Fibroblast of lung (primary cell): ENCODE measurements around the gene FAM20C. TPM values are rescaled to one million over a fixed set of nuclear protein-coding genes. Genes with fewer than 3 reads are reported as not detected.
A peak's percentile ranks its signal among the peaks of the same experiment; 100 is the strongest.

Experiments used
- DNase-seq, 2 donors: peaks; one replicate each; pipeline versions ENCODE4 v3.0.0 to v3.0.0-alpha.2; 2010; ENCODE audit warnings: low read depth in 2 of 2
- H2AFZ ChIP-seq: 2 replicates; pipeline ENCODE4 v1.5.1; 2012; ENCODE audit warnings: low read length, control low read depth, inconsistent platforms
- H3K27ac ChIP-seq: 2 replicates; pipeline ENCODE4 v1.5.1; 2011; ENCODE audit warnings: low read length, control low read depth; ENCODE audit not compliant: insufficient read depth
- H3K27me3 ChIP-seq: 2 replicates; pipeline ENCODE4 v1.5.1; 2011; ENCODE audit warnings: mild to moderate bottlenecking, low read length; ENCODE audit not compliant: control insufficient read depth, insufficient read depth
- H3K36me3 ChIP-seq: 2 replicates; pipeline ENCODE4 v1.5.1; 2011; ENCODE audit warnings: low read length; ENCODE audit not compliant: control insufficient read depth, insufficient read depth
- H3K4me1 ChIP-seq: 2 replicates; pipeline ENCODE4 v1.5.1; 2011; ENCODE audit warnings: low read length; ENCODE audit not compliant: control insufficient read depth, insufficient read depth; ENCODE audit errors: extremely low read depth
- H3K4me2 ChIP-seq: 2 replicates; pipeline ENCODE4 v1.5.1; 2011; ENCODE audit warnings: low read length, control low read depth; ENCODE audit not compliant: insufficient read depth; ENCODE audit errors: extremely low read depth
- H3K4me3 ChIP-seq, 4 experiments: fragments of 200-600 bp in 1 of 4; sonication (generic) in 1 of 4; replicated peaks in 1 of 4; 2 replicates each; pipeline ENCODE4 v1.5.1; 2011 to 2016; ENCODE audit warnings: low read length in 4 of 4, low read depth in 3 of 4, mild to moderate bottlenecking in 3 of 4, control low read depth in 2 of 4, inconsistent platforms in 1 of 4, mixed read lengths in 1 of 4; ENCODE audit not compliant: insufficient read depth in 1 of 4; ENCODE audit errors: control extremely low read depth in 1 of 4
- H3K79me2 ChIP-seq: 2 replicates; pipeline ENCODE4 v1.5.1; 2012; ENCODE audit warnings: mild to moderate bottlenecking, low read length, inconsistent platforms; ENCODE audit not compliant: control insufficient read depth, insufficient read depth
- H3K9ac ChIP-seq: 2 replicates; pipeline ENCODE4 v1.5.1; 2011; ENCODE audit warnings: mild to moderate bottlenecking, low read length, control low read depth; ENCODE audit not compliant: insufficient read depth
- H3K9me3 ChIP-seq: 2 replicates; pipeline ENCODE4 v1.5.1; 2012; ENCODE audit warnings: low read depth, low read length; ENCODE audit not compliant: control insufficient read depth, insufficient read depth
- H4K20me1 ChIP-seq: 2 replicates; pipeline ENCODE4 v1.5.1; 2011; ENCODE audit warnings: low read length; ENCODE audit not compliant: control insufficient read depth, insufficient read depth; ENCODE audit errors: extremely low read depth
- EZH2 ChIP-seq: IDR thresholded peaks from 2 replicates; pipeline ENCODE4 v1.5.1; 2012; ENCODE audit warnings: low read length, control low read depth, mild to moderate bottlenecking; ENCODE audit errors: missing control alignments
- polyA minus RNA-seq: library from RNA; depleted of rRNA, polyadenylated mRNA; stranded (reverse); fragments of >200 nt; gene quantifications from 2 replicates; pipeline ENCODE4 v1.2.3, GENCODE V29; 2011; ENCODE audit warnings: low replicate concordance
- polyA plus RNA-seq, 2 donors: library from polyadenylated mRNA; depleted of rRNA in 1 of 2; stranded (reverse) in 1 of 2; unstranded in 1 of 2; fragments of >200 nt; gene quantifications; 2 replicates each; pipeline ENCODE4 v1.2.1, GENCODE V29; 2011 to 2012; ENCODE audit warnings: missing spikeins in 1 of 2
- total RNA-seq: library from RNA; depleted of rRNA; stranded (reverse); fragments of >200 nt; gene quantifications from 2 replicates; pipeline ENCODE4 v1.2.1, GENCODE V29; 2014
- TF ChIP-seq, protein P1 (sequence below), 2 donors: IDR thresholded peaks in 1 of 2; conservative IDR thresholded peaks in 1 of 2; 1 replicate in 1 of 2; 2 replicates in 1 of 2; pipeline ENCODE4 v1.5.1; 2011 to 2012; ENCODE audit warnings: low read length in 2 of 2, control low read depth in 1 of 2, inconsistent platforms in 1 of 2, low read depth in 1 of 2, mild to moderate bottlenecking in 1 of 2

FAM20C gene
- total RNA-seq: 52.9 and 70.7 TPM in 2 replicates
- 31.8 and 49.8 TPM in 2 replicates for polyA plus RNA-seq
- 63.2 and 98.4 TPM in 2 replicates for polyA plus RNA-seq (2012)
- polyA minus RNA-seq: 34.0 and 76.6 TPM in 2 replicates

DNA sequence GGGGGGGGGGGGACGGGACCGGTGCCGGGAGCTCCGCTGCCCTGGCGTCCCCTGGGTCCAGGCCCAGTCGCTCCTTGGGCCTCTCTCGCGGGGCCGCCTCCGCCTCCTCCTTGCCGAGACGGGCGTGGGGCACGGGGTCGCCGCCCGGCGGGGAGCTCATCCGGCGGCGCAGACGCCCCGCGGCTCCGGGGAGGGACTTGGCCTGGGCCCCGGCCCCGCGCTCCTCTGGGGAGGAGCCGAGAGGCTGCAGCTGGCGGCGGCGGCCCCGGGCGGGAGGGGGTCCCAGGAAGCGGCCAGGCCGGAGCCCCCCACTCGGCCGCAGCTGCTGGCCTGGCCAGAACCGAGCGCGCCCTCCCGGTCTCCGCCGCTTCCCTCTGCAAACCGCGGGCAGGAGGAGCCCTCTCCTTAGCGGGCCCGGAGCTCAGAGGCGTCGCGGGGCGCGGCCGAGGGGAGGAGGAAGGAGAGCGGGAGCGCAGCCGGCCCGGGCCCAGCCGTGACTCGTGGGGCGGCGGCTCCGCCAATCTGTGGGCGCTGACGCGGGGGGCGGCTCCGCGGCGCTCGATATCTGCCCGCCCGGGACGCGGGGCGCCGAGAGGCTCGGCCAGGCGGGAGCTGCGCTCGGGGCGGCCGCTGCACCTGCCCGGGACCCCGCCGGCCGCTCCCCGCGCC is at the start of gene FAM20C:
FAM20C (plus strand) TSS at position 591 of the 669 bp plus-strand sequence. CDS start 629 bp downstream, outside the sequence.
- Histone ChIP-seq H3K4me3 (peak within 1 kb of the TSS; percentile 47 to 90 (median 80)), H3K4me2 (peak within 1 kb of the TSS; percentile 37), H3K36me3 (peaks cover 13% of the 10 kb centered on the region), H3K27me3 (no peaks in the 10 kb centered on the region), H3K4me1 (peaks cover 14% of the 10 kb centered on the region), H3K9ac (peak within 1 kb of the TSS; percentile 74), H3K27ac (peak within 1 kb of the TSS; percentile 75), H3K79me2 (peaks cover 43% of the 10 kb centered on the region), H4K20me1 (peaks cover 2% of the 10 kb centered on the region), H2AFZ (no peak within 1 kb of the TSS), H3K9me3 (no peaks in the 10 kb centered on the region)
- DNase-seq: peak; percentile 84 to 90
- no peak for TF ChIP-seq EZH2
- TF ChIP-seq, protein P1, sequence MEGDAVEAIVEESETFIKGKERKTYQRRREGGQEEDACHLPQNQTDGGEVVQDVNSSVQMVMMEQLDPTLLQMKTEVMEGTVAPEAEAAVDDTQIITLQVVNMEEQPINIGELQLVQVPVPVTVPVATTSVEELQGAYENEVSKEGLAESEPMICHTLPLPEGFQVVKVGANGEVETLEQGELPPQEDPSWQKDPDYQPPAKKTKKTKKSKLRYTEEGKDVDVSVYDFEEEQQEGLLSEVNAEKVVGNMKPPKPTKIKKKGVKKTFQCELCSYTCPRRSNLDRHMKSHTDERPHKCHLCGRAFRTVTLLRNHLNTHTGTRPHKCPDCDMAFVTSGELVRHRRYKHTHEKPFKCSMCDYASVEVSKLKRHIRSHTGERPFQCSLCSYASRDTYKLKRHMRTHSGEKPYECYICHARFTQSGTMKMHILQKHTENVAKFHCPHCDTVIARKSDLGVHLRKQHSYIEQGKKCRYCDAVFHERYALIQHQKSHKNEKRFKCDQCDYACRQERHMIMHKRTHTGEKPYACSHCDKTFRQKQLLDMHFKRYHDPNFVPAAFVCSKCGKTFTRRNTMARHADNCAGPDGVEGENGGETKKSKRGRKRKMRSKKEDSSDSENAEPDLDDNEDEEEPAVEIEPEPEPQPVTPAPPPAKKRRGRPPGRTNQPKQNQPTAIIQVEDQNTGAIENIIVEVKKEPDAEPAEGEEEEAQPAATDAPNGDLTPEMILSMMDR (conservative IDR thresholded peaks at IDR 0.05 in 1 of 2, IDR thresholded peaks at IDR 0.05 in 1 of 2; ENCODE audit: low read depth in 1 of 2, low read length in 2 of 2): no peak

DNA sequence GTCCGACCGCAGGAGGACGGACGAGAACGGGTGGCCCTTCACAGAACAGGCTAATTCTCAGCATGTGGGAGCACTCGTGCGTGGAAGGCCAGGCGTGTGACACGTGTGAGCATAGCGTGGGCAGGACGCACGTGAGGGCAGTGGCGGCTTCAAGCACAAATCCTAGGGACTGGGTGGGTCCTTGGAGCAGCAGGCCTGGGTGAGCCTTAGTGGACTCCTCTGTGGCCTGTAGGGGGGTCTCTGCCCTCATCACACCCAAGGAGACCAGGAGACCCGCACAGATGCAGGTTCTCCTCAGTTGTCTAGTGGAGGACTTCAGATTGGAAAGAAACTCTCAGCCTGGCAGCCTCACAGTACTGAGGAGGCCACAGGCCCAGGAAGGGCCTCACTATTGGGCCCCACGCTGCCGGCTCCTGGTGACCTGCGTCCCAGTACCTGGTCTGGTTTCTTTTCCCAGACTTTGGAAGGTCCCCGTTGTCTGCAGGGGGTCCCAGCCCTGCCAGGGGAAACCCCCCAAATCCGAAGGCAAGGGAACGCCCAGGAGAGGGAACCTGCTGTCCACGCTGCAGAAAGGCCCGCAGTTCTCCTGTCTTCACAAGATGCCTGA is 49.1 kb upstream of the FAM20C start:
- no peak overlapping the region for H3K4me3 ChIP-seq
- H3K9me3 ChIP-seq: no peaks in the 10 kb centered on the region
- no peak overlapping the region for H2AFZ ChIP-seq
- H3K27me3 ChIP-seq: no peaks in the 10 kb centered on the region
- no peaks in the 10 kb centered on the region for H3K4me1 ChIP-seq
- no peaks in the 10 kb centered on the region for H3K79me2 ChIP-seq
- no peaks in the 10 kb centered on the region for H4K20me1 ChIP-seq
- TF ChIP-seq, protein P1 (conservative IDR thresholded peaks at IDR 0.05 in 1 of 2, IDR thresholded peaks at IDR 0.05 in 1 of 2; ENCODE audit: low read depth in 1 of 2, low read length in 2 of 2): no peak
- TF ChIP-seq EZH2: no peak
- H3K27ac ChIP-seq: no peak overlapping the region
- no peak for DNase-seq
- H3K36me3 ChIP-seq: no peaks in the 10 kb centered on the region
- H3K4me2 ChIP-seq: no peak overlapping the region
- H3K9ac ChIP-seq: no peak overlapping the region

DNA sequence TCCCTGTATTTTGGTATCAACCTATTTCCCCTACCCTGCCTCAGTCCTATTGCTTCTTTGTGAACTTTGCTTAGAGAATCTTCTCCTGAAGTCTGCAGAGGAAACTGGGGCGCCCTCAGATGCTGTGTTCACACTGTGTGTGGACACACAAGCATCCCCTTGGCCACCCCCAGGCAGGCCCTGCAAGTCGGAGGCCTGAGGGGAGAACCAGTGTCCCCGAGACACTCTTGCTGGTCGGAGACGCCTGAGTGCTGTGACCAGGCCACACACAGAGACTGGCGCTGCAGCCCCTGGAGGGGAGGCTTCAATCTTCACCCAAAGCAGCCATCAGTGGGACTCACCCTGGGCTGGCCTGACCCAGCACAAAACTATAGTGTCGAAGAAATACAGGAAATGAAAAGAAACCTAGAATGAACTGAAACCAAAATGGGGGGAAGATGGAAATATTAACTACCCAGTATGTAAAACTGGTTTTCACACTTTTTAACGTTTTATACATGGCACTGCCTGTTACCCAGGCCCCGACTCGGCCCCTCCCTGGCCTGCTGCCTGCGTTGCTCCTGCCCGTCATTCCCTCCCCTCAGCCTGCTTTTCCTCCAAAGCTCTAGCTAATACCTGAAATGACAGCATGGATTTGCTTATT is 48.4 kb upstream of the FAM20C start:
- Histone ChIP-seq H3K9ac (no peak overlapping the region), H3K9me3 (no peaks in the 10 kb centered on the region), H3K4me2 (no peak overlapping the region), H3K27me3 (no peaks in the 10 kb centered on the region), H2AFZ (no peak overlapping the region), H3K4me1 (no peaks in the 10 kb centered on the region), H4K20me1 (no peaks in the 10 kb centered on the region), H3K79me2 (no peaks in the 10 kb centered on the region), H3K27ac (no peak overlapping the region), H3K4me3 (no peak overlapping the region), H3K36me3 (no peaks in the 10 kb centered on the region)
- DNase-seq: no peak
- no peak for TF ChIP-seq EZH2
- TF ChIP-seq, protein P1 (conservative IDR thresholded peaks at IDR 0.05 in 1 of 2, IDR thresholded peaks at IDR 0.05 in 1 of 2; ENCODE audit: low read depth in 1 of 2, low read length in 2 of 2): no peak
